Measurements from ENCODE around the gene CD300A.

CD300A gene

DNA sequence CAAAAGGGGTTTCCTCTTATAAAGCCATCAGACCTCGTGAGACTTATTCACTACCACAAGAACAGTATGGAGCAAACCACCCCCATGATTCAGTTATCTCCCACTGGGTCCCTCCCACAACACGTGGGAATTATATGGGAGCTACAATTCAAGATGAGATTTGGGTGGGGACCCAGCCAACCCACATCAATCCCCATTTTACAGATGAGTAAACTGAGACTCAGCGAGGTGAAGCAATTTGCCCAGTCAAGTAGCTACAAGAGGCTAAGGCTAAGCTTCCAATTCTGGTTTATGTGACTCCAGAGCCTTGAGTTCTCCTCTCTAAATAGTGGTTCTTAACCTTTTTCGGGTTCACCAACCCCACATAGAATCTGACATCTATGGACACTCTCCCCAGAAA is 8.8 kb downstream of the CD300A start:
- Mint-ChIP-seq H3K27ac (no peak overlapping the region), H3K36me3 (ENCODE audit: low read depth) (no peaks in the 10 kb centered on the region), H3K9me3 (peaks cover 8% of the 10 kb centered on the region), H3K4me1 (no peaks in the 10 kb centered on the region), H3K27me3 (ENCODE audit: low read depth) (peaks cover 34% of the 10 kb centered on the region), H3K4me3 (no peak overlapping the region)
- TF ChIP-seq, protein P1, sequence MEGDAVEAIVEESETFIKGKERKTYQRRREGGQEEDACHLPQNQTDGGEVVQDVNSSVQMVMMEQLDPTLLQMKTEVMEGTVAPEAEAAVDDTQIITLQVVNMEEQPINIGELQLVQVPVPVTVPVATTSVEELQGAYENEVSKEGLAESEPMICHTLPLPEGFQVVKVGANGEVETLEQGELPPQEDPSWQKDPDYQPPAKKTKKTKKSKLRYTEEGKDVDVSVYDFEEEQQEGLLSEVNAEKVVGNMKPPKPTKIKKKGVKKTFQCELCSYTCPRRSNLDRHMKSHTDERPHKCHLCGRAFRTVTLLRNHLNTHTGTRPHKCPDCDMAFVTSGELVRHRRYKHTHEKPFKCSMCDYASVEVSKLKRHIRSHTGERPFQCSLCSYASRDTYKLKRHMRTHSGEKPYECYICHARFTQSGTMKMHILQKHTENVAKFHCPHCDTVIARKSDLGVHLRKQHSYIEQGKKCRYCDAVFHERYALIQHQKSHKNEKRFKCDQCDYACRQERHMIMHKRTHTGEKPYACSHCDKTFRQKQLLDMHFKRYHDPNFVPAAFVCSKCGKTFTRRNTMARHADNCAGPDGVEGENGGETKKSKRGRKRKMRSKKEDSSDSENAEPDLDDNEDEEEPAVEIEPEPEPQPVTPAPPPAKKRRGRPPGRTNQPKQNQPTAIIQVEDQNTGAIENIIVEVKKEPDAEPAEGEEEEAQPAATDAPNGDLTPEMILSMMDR (IDR thresholded peaks at IDR 0.05; ENCODE audit: unreplicated experiment in 3 of 3): no peak

DNA sequence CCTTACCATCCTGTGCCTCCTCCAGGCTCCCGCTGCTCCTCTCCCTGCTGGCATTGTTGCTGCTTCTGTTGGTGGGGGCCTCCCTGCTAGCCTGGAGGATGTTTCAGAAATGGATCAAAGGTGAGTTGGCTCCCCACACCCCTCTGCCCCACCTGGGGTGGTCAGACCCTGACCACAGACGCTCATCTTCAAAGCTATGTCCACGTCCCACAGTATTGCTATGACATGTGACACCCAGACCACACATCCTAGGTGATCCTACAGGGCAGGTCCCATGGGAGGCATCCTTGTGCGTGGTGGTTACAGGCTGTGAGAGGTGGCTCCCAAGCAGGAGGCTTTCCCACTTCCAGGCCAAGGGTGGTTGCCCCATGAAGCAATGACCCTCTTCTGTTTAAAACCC is 11.0 kb downstream of the CD300A start:
- TF ChIP-seq, protein P1 (IDR thresholded peaks at IDR 0.05; ENCODE audit: unreplicated experiment in 3 of 3): no peak
- no peak overlapping the region for H3K27ac Mint-ChIP-seq
- no peaks in the 10 kb centered on the region for H3K36me3 Mint-ChIP-seq (ENCODE audit: low read depth)
- H3K4me1 Mint-ChIP-seq: no peaks in the 10 kb centered on the region
- H3K9me3 Mint-ChIP-seq: peaks cover 8% of the 10 kb centered on the region
- H3K4me3 Mint-ChIP-seq: no peak overlapping the region
- peaks cover 51% of the 10 kb centered on the region for H3K27me3 Mint-ChIP-seq (ENCODE audit: low read depth)

DNA sequence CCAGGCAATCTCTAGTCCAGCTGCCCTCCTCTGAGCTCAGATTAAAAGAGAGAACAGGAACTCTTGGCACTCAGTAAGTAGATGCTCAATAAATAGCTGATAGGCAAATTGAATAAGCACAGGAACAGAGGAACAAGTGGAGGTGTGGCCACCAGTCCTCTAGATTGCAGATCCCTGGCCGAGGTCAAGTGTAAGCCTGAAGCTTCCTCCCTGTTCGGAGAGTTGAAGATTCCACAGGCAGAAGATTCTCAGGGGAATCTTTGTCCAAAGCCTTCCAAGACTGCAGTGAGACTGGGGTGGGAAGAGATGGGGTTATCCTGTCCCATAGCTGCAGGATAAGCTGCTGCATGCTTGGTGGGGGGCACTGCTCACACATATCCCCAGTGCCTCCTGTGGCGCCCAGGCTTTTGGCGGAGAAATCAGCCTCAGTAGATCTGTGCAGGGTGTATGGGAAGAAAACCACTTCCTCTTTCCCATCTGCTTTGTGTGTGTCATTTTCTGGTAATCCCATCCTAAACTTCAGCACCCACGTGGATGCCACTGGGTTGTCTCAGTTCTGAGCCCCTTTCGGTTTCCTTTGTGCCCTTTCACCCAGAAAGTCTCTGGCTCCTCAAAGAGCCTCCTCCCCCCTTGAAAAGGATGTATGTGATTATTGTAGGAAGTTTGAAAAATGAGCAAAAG is 12.1 kb downstream of the CD300A start:
- no peak overlapping the region for H3K4me3 Mint-ChIP-seq
- no peaks in the 10 kb centered on the region for H3K36me3 Mint-ChIP-seq (ENCODE audit: low read depth)
- peaks cover 8% of the 10 kb centered on the region for H3K9me3 Mint-ChIP-seq
- H3K27me3 Mint-ChIP-seq (ENCODE audit: low read depth): peaks cover 61% of the 10 kb centered on the region
- TF ChIP-seq, protein P1 (IDR thresholded peaks at IDR 0.05; ENCODE audit: unreplicated experiment in 3 of 3): no peak
- H3K27ac Mint-ChIP-seq: no peak overlapping the region
- H3K4me1 Mint-ChIP-seq: no peaks in the 10 kb centered on the region

DNA sequence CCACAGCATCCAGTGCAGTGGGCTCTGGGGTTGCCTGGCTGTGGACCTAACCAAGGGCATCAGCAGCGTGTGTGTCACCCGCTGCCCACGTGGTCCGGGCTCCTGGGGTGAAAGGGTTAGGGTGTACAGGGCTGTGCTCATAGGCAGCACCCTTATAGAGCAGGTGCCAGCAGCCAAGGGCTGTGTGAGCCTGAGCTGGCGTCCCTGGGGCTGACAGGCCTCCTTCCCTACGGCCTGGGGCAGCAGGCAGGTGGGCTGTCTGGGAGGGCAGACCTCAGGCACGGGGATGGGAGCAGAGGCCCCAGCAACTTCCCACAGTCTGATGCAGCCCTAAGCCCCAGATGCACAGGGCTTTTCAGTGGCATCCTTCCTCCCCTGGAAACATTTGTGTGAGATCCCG is 13.9 kb downstream of the CD300A start:
- no peaks in the 10 kb centered on the region for H3K4me1 Mint-ChIP-seq
- TF ChIP-seq, protein P1 (IDR thresholded peaks at IDR 0.05; ENCODE audit: unreplicated experiment in 3 of 3): no peak
- peaks cover 4% of the 10 kb centered on the region for H3K9me3 Mint-ChIP-seq
- H3K27ac Mint-ChIP-seq: no peak overlapping the region
- peaks cover 57% of the 10 kb centered on the region for H3K27me3 Mint-ChIP-seq (ENCODE audit: low read depth)
- no peak overlapping the region for H3K4me3 Mint-ChIP-seq
- no peaks in the 10 kb centered on the region for H3K36me3 Mint-ChIP-seq (ENCODE audit: low read depth)

DNA sequence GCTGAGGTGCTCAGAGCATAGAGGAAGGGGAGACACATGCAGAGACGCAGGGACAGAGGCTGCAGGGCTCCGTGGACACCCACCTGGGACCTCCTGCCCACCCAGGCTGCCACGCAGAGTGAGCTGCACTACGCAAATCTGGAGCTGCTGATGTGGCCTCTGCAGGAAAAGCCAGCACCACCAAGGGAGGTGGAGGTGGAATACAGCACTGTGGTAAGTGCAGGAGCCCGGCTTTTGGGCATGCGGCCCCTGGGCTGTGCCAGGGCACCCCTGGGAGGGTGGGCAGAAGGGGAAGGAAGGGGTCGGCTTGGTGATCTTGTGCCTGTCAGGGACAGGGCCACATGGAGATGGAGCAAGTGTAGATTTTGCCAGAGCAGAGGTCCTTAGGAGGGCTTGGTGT is 15.2 kb downstream of the CD300A start:
- no peaks in the 10 kb centered on the region for H3K4me1 Mint-ChIP-seq
- H3K36me3 Mint-ChIP-seq (ENCODE audit: low read depth): no peaks in the 10 kb centered on the region
- H3K27me3 Mint-ChIP-seq (ENCODE audit: low read depth): peaks cover 62% of the 10 kb centered on the region
- no peak overlapping the region for H3K27ac Mint-ChIP-seq
- no peak overlapping the region for H3K4me3 Mint-ChIP-seq
- TF ChIP-seq, protein P1 (IDR thresholded peaks at IDR 0.05; ENCODE audit: unreplicated experiment in 3 of 3): no peak
- no peaks in the 10 kb centered on the region for H3K9me3 Mint-ChIP-seq

DNA sequence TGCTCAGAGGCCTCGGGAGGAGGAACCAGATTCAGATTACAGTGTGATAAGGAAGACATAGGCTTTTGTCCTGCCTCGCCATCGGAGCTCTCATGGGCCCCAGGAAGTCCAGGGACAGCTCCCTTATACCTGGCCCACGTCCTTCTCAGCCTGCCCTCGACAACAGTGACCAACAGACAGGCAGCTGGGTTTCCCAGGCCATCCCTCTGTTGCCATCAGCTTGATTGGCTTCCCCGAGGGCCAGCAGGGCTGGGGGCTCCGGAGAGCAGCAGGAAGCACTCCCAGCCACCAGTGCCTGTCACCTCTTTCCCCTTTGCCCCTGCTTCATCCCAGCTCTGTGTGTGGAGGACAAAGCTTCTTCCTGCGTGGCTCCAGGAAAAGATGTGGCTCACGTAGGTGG is 17.6 kb downstream of the CD300A start:
- Mint-ChIP-seq H3K4me1 (no peaks in the 10 kb centered on the region), H3K27me3 (ENCODE audit: low read depth) (peaks cover 56% of the 10 kb centered on the region), H3K4me3 (no peak overlapping the region), H3K36me3 (ENCODE audit: low read depth) (no peaks in the 10 kb centered on the region), H3K27ac (no peak overlapping the region), H3K9me3 (peaks cover 3% of the 10 kb centered on the region)
- TF ChIP-seq, protein P1 (IDR thresholded peaks at IDR 0.05; ENCODE audit: unreplicated experiment in 3 of 3): no peak

All from nephron (organoid).